Activated T-helper 2 cell treated with anti-CD3 and anti-CD28 coated beads, Interferon-gamma antibody, Interleukin-2, Interleukin-4, amounts not matched to agents 10 μg/mL and 5 μg/mL and 100 μg/mL, durations not matched to agents 14 hours and 24 hours and 36 hours (primary cell): ENCODE results near the gene POLD1. TPM values are rescaled to one million over a fixed set of nuclear protein-coding genes. Genes with fewer than 3 reads are reported as not detected.

Experiments
- DNase-seq: peaks from one replicate; pipeline ENCODE4 v3.0.0; 2021; ENCODE audit warnings: low spot score
- H3K27ac Mint-ChIP-seq: one replicate; pipeline ENCODE4 v1.8.0; 2021; ENCODE audit warnings: mixed read lengths
- H3K27me3 Mint-ChIP-seq: one replicate; pipeline ENCODE4 v1.8.0; 2021; ENCODE audit warnings: low read depth, mixed read lengths
- H3K36me3 Mint-ChIP-seq: one replicate; pipeline ENCODE4 v1.8.0; 2021; ENCODE audit warnings: low read depth, mixed read lengths
- H3K4me1 Mint-ChIP-seq: one replicate; pipeline ENCODE4 v1.8.0; 2021; ENCODE audit warnings: low read depth, mixed read lengths
- H3K4me3 Mint-ChIP-seq: one replicate; pipeline ENCODE4 v1.8.0; 2021; ENCODE audit warnings: low read depth, mild to moderate bottlenecking, moderate library complexity, mixed read lengths
- H3K9me3 Mint-ChIP-seq: one replicate; pipeline ENCODE4 v1.8.0; 2021; ENCODE audit warnings: mixed read lengths
- intact Hi-C: fragments of 100-400 bp; cut with micrococcal nuclease; formaldehyde crosslinking; loops from one replicate; pipeline ENCODE4 v1.15.1; 2023
- total RNA-seq: library from RNA; stranded (reverse); gene quantifications from 2 replicates; pipeline ENCODE4 v1.2.3, GENCODE V29; 2022

Gene POLD1
- total RNA-seq, 1 donor from 2014 or later: 153 TPM

DNA sequence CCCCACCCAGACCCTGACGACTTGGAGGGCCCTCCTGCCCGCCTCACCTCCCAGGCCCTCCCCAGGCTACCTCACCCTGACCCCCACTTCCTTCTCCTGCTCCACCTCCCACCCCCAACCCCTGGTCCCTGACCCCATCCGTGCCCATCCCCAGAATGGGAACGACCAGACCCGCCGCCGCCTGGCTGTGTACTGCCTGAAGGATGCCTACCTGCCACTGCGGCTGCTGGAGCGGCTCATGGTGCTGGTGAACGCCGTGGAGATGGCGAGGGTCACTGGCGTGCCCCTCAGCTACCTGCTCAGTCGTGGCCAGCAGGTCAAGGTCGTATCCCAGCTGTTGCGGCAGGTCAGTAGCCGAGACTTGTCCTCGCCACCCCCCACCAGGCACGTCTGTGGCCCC lies 22.7 kb downstream of the POLD1 start:
- Mint-ChIP-seq H3K9me3 (no peaks in the 10 kb centered on the region), H3K4me3 (no peak overlapping the region), H3K4me1 (no peaks in the 10 kb centered on the region), H3K27me3 (no peaks in the 10 kb centered on the region), H3K36me3 (peaks cover 49% of the 10 kb centered on the region), H3K27ac (no peak overlapping the region)
- no peak for DNase-seq
- intact Hi-C loops: no loop called here

DNA sequence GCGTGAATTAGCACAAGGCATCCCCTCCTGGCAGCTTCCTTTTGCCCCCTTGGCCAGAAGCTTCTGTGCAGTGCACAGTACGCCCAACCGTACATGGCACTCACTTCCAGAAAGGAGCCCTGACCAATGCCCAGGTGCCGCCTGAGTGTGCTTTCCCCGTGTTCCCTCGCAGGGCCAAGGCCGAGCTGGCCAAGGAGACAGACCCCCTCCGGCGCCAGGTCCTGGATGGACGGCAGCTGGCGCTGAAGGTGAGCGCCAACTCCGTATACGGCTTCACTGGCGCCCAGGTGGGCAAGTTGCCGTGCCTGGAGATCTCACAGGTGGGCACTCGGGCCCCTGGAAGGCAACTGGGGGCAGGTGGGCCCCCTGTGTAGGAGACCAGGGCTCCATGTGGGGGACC lies 25.2 kb downstream of the POLD1 start:
- no peak overlapping the region for H3K27ac Mint-ChIP-seq
- intact Hi-C loops: no loop called here
- DNase-seq: no peak

GRCh38 chr19:50410109-50410508 lies 26.0 kb downstream of the POLD1 start:
- no peaks in the 10 kb centered on the region for H3K9me3 Mint-ChIP-seq
- DNase-seq: no peak
- H3K27me3 Mint-ChIP-seq: no peaks in the 10 kb centered on the region
- no peaks in the 10 kb centered on the region for H3K4me1 Mint-ChIP-seq
- intact Hi-C loops: no loop called here
- H3K36me3 Mint-ChIP-seq: peaks cover 46% of the 10 kb centered on the region
- H3K4me3 Mint-ChIP-seq: no peak overlapping the region
- no peak overlapping the region for H3K27ac Mint-ChIP-seq

More for the DNA sequence above, 25.2 kb downstream of the POLD1 start:
- no peaks in the 10 kb centered on the region for H3K4me1 Mint-ChIP-seq
- no peaks in the 10 kb centered on the region for H3K27me3 Mint-ChIP-seq
- no peaks in the 10 kb centered on the region for H3K9me3 Mint-ChIP-seq
- H3K36me3 Mint-ChIP-seq: peaks cover 44% of the 10 kb centered on the region
- H3K4me3 Mint-ChIP-seq: no peak overlapping the region

GRCh38 chr19:50412419-50412818 lies 28.3 kb downstream of the POLD1 start:
- H3K27me3 Mint-ChIP-seq: no peaks in the 10 kb centered on the region
- no peak for DNase-seq
- H3K9me3 Mint-ChIP-seq: no peaks in the 10 kb centered on the region
- no peak overlapping the region for H3K27ac Mint-ChIP-seq
- no peaks in the 10 kb centered on the region for H3K4me1 Mint-ChIP-seq
- H3K4me3 Mint-ChIP-seq: no peak overlapping the region
- H3K36me3 Mint-ChIP-seq: peaks cover 29% of the 10 kb centered on the region
- intact Hi-C loops: no loop called here

DNA sequence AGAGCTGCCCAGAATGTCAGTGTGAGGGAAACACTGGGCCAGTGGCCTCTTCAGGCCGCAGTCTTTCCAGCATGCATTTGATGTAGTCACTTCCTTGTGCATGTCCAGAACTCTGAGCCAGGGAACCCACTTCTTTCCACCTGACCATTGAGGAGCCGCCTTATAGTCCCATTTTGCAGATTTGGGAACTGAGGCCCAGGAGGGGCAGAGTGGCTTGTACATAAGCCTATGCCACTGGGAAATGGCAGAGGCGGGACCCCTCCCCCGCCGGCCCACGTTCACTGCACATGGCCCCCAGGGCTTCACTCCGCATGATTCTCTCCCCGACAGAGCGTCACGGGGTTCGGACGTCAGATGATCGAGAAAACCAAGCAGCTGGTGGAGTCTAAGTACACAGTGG lies 28.9 kb downstream of the POLD1 start:
- no peaks in the 10 kb centered on the region for H3K9me3 Mint-ChIP-seq
- peaks cover 29% of the 10 kb centered on the region for H3K36me3 Mint-ChIP-seq
- no peak overlapping the region for H3K27ac Mint-ChIP-seq
- intact Hi-C loops: no loop called here
- no peaks in the 10 kb centered on the region for H3K27me3 Mint-ChIP-seq
- no peak for DNase-seq
- H3K4me1 Mint-ChIP-seq: no peaks in the 10 kb centered on the region
- no peak overlapping the region for H3K4me3 Mint-ChIP-seq

- Mint-ChIP-seq H3K4me3 (no peak overlapping the region), H3K9me3 (no peaks in the 10 kb centered on the region), H3K36me3 (peaks cover 28% of the 10 kb centered on the region), H3K27ac (no peak overlapping the region), H3K27me3 (no peaks in the 10 kb centered on the region), H3K4me1 (no peaks in the 10 kb centered on the region)
- intact Hi-C loops: no loop called here
- no peak for DNase-seq
Measured at GRCh38 chr19:50413531-50413930, 29.4 kb downstream of the POLD1 start.

DNA sequence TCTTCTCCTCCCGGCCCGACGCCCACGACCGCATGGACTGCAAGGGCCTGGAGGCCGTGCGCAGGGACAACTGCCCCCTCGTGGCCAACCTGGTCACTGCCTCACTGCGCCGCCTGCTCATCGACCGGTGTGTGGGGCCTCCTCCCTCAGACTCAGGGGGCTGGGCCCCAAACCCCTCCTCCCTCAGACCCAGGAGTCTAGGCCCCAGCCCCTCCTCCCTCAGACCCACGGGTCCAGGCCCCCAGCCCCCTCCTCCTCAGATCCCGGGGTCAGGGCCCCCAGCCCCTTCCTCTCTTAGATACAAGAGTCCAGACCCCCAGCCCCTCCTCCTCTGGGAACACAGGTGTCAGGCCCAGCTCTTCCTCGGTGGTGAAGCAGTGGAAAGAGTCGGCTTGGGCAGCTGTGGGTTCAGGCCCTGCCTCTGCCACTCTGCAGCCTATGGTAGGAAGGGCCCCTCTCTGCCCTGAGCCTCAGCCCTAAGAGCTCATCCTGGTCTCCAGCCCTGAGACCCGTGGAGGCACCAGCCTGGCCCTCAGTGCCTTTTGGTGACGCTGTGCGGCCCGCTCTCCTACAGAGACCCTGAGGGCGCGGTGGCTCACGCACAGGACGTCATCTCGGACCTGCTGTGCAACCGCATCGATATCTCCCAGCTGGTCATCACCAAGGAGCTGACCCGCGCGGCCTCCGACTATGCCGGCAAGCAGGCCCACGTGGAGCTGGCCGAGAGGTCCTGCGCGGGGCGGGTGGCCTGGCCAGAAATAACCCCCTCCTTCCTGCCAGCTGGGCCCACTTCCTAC lies 30.9 kb downstream of the POLD1 start:
- Mint-ChIP-seq H3K27ac (peak overlapping the region; percentile 62), H3K4me1 (peaks cover 7% of the 10 kb centered on the region), H3K36me3 (peaks cover 28% of the 10 kb centered on the region), H3K4me3 (no peak overlapping the region), H3K9me3 (no peaks in the 10 kb centered on the region), H3K27me3 (peaks cover 7% of the 10 kb centered on the region)
- intact Hi-C loops: loop anchor here (1.0 kb wide), 1 partner anchor 58 kb away; no protein-coding TSS in a partner anchor
- peak; percentile 60 for DNase-seq

GRCh38 chr19:50415661-50416033 lies 31.5 kb downstream of the POLD1 start:
- Mint-ChIP-seq H3K27me3 (peaks cover 10% of the 10 kb centered on the region), H3K4me1 (peaks cover 10% of the 10 kb centered on the region), H3K9me3 (no peaks in the 10 kb centered on the region), H3K4me3 (no peak overlapping the region), H3K36me3 (peaks cover 22% of the 10 kb centered on the region), H3K27ac (no peak overlapping the region)
- intact Hi-C loops: no loop called here
- no peak for DNase-seq

DNA sequence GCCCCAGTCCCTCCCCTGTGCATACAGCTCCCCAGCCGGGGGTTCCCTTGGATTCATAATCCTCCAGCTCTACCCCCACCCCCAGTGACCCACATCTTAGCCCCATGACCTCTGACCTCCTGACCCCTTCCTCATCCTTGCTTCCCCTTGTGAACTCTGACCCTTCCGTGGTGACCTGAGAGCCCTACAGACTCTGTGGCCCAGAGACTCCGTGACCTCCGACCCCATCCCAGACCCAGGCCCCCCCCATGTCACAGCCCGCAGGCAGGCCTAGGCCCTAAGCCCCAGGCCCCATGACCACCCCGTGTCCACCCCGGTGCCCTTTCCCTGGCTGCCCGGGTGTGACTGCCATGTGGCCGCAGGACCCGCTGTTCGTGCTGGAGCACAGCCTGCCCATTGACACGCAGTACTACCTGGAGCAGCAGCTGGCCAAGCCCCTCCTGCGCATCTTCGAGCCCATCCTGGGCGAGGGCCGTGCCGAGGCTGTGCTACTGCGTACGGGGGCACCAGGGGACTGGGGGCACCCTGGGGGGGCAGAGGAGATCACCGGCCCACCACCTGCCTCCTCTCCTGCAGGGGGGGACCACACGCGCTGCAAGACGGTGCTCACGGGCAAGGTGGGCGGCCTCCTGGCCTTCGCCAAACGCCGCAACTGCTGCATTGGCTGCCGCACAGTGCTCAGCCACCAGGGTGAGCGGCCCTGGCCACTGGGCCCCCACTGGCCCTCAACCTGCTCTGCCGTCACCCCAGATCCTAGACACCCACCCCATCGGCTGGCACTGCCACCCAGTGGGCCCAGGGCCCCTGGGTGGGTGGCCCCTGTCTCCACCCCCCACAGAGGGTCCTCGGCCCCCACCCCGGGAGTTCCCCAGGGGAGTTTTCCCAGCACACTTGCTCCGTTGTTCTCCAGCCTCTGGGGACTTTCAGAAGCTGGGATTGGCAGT lies 32.2 kb downstream of the POLD1 start:
- Mint-ChIP-seq H3K27me3 (peaks cover 10% of the 10 kb centered on the region), H3K4me3 (no peak overlapping the region), H3K4me1 (peaks cover 10% of the 10 kb centered on the region), H3K36me3 (peaks cover 21% of the 10 kb centered on the region), H3K27ac (no peak overlapping the region), H3K9me3 (no peaks in the 10 kb centered on the region)
- no peak for DNase-seq
- intact Hi-C loops: no loop called here

- H3K36me3 Mint-ChIP-seq: peaks cover 17% of the 10 kb centered on the region
- H3K4me3 Mint-ChIP-seq: no peak overlapping the region
- no peak overlapping the region for H3K27ac Mint-ChIP-seq
- intact Hi-C loops: no loop called here
- no peaks in the 10 kb centered on the region for H3K9me3 Mint-ChIP-seq
- H3K27me3 Mint-ChIP-seq: peaks cover 10% of the 10 kb centered on the region
- peaks cover 10% of the 10 kb centered on the region for H3K4me1 Mint-ChIP-seq
- no peak for DNase-seq
Measured at GRCh38 chr19:50417111-50418081, 33.2 kb downstream of the POLD1 start.

DNA sequence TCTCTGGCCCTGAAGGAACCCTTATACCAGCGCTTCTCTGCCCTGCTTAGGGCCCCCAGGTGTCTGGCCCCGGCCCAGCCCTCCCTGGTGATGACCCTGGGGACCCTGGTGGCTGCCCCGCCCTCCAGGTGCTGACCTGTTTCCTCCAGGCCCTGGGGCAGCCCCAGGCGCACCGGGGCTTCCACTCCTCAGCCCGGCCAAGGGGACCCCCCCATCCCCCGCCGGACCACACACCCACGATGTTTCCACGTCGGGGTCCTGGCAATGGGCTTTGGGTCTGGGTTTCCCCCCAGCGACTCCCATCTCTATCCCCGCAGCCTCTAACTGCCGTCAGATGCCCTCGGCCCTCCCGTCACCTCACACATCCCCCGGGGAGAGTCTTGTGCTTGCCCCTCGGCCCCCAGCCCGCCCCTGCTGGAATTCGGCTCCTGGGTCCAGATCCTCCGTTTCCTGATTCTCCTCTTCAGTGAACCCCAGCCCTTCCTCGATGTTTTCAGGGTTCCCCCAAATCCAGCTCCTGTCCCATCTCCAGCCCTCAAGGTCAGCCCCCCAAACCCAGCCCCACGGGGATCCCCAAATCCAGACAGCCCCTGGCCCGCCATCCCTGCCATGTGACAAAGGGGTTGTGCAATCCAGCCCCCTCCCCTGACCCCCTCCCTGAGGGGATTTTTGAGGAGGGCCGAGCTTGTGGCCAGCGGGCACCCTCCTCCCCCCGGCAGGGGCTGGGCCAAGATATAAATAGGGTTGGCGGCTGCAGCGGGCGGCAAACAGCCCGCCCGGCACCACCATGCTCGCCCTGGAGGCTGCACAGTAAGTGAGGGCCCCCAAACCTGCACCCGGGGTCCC lies 34.3 kb downstream of the POLD1 start, which contains the start of gene SPIB:
TSS of gene SPIB (plus strand) at position 763 of the 846 bp plus-strand sequence. CDS start at position 788, 25 bp downstream.
- intact Hi-C loops: no loop called here
- Mint-ChIP-seq H3K4me3 (no peak within 1 kb of the TSS), H3K27ac (no peak within 1 kb of the TSS), H3K27me3 (peaks cover 10% of the 10 kb centered on the region), H3K36me3 (peaks cover 14% of the 10 kb centered on the region), H3K4me1 (peaks cover 10% of the 10 kb centered on the region), H3K9me3 (no peaks in the 10 kb centered on the region)
- DNase-seq: no peak
